ENCODE results near the gene CPM. TPM values are rescaled to one million over a fixed set of nuclear protein-coding genes. Genes with fewer than 3 reads are reported as not detected.

Gene CPM
- total and polyA plus RNA-seq, 7 experiments from 2014 or later, result 0.06 to 5.9 (median 1.8) TPM

DNA sequence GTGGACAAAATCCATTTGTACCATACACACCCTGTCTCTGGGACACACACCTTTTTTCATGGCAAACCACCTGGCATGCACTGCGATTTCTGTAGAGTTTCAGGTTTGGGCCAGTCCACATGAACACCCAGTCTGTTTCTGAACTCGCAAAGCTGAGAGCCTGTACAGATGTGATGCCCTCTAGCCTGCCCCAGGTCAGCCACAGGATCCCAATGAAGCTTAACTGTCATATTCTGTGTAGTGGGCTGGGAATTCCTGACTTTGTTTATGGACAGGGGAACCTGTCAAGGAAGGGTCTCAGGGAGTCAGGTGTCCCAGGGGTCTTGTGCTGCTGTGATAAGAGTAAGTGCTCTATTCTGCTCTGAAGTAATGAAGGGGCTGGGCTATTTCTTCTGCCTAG, 39.8 kb downstream of the CPM start:
- Histone ChIP-seq H3K4me3 (ENCODE audit: low read length) (no peak overlapping the region), H3K9me3 (ENCODE audit: control insufficient read depth in 2 of 3, low read length in 3 of 3) (no peaks in the 10 kb centered on the region), H3K4me1 (ENCODE audit: control insufficient read depth in 2 of 2, insufficient read depth in 2 of 2, low read length in 2 of 2) (no peaks in the 10 kb centered on the region), H3K36me3 (ENCODE audit: control insufficient read depth in 2 of 3, insufficient read depth in 3 of 3, low read length in 3 of 3) (no peaks in the 10 kb centered on the region), H3K27ac (ENCODE audit: low read depth, low read length) (no peak overlapping the region), H3K27me3 (ENCODE audit: control insufficient read depth in 2 of 2, insufficient read depth in 2 of 2, low read length in 2 of 2) (no peaks in the 10 kb centered on the region)
- no peak overlapping the region for H3K27ac Mint-ChIP-seq
- H3K36me3 Mint-ChIP-seq, result peaks cover 0 to 7% (median 0%) of the 10 kb centered on the region in 5 donors
- H3K27me3 Mint-ChIP-seq, result peaks cover 0 to 14% (median 0%) of the 10 kb centered on the region in 5 donors
- ChIA-PET CTCF (no interaction called here), POLR2A (no interaction called here)
- no peak for DNase-seq
- H3K9me3 Mint-ChIP-seq, result peaks cover 0 to 1% (median 0%) of the 10 kb centered on the region in 11 donors
- intact Hi-C loops (cut with micrococcal nuclease), result no loop called here
- H3K4me3 Mint-ChIP-seq, result no peak overlapping the region
- peaks cover 6 to 34% (median 15%) of the 10 kb centered on the region in 7 donors for H3K4me1 Mint-ChIP-seq
- no peak for ATAC-seq

DNA sequence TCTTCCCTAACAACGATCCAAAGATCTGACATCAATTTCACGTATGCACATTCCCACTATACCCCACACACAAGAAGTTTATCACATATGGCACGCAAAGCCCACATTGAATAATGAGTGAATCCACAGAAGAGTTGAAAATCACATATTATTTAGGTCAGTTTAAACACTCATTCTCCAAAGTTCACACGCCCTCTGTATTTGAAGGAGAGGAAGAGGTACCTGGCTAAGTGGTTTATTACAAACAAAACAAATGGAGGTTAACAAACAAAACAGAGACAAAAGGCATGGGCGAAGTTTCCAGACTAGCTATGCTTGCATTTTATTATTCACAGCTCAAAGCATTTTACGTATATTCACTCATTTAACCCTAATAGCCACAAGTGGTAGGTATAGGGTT, 41.8 kb downstream of the CPM start:
- Mint-ChIP-seq H3K36me3 (peaks cover 0 to 5% (median 0%) of the 10 kb centered on the region in 5 donors), H3K9me3 (peaks cover 0 to 1% (median 0%) of the 10 kb centered on the region in 11 donors), H3K4me1 (peaks cover 6 to 38% (median 15%) of the 10 kb centered on the region in 7 donors), H3K4me3 (no peak overlapping the region), H3K27ac (peak overlapping the region in 1 of 9 donors; percentile 17), H3K27me3 (peaks cover 0 to 7% (median 0%) of the 10 kb centered on the region in 5 donors)
- H3K9me3 ChIP-seq (ENCODE audit: control insufficient read depth in 2 of 3, low read length in 3 of 3), result no peaks in the 10 kb centered on the region
- ChIA-PET CTCF (no interaction called here), POLR2A (no interaction called here)
- no peaks in the 10 kb centered on the region for H3K36me3 ChIP-seq (ENCODE audit: control insufficient read depth in 2 of 3, insufficient read depth in 3 of 3, low read length in 3 of 3)
- H3K27me3 ChIP-seq (ENCODE audit: control insufficient read depth in 2 of 2, insufficient read depth in 2 of 2, low read length in 2 of 2), result no peaks in the 10 kb centered on the region
- no peak for ATAC-seq
- no peak overlapping the region for H3K4me3 ChIP-seq (ENCODE audit: low read length)
- DNase-seq, result no peak
- H3K27ac ChIP-seq (ENCODE audit: low read depth, low read length), result no peak overlapping the region
- intact Hi-C loops (cut with micrococcal nuclease), result no loop called here
- no peaks in the 10 kb centered on the region for H3K4me1 ChIP-seq (ENCODE audit: control insufficient read depth in 2 of 2, insufficient read depth in 2 of 2, low read length in 2 of 2)

DNA sequence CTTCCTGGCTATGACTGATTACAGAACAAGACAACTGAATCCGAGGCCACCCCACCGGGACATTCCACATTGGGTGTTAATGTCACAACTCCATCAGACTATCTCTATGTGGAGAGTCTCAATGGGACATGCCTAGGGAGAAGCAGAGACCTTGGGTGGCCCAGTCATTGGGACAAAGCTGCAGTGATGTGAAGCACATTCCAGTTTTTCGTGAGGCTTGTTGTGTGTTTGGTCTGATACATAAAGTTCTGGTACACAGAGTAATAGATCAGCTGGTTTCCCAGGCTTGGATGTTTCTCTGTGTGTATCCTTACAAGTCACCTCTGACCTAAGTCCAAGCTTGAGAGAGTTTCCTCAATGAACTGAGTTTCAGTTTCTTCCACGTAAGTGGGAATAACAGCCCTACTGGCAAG, 42.3 kb downstream of the CPM start:
- no peak for DNase-seq
- H3K36me3 ChIP-seq (ENCODE audit: control insufficient read depth in 2 of 3, insufficient read depth in 3 of 3, low read length in 3 of 3), result no peaks in the 10 kb centered on the region
- H3K27me3 Mint-ChIP-seq, result peaks cover 0 to 3% (median 0%) of the 10 kb centered on the region in 5 donors
- no peak overlapping the region for H3K4me3 ChIP-seq (ENCODE audit: low read length)
- H3K9me3 ChIP-seq (ENCODE audit: control insufficient read depth in 2 of 3, low read length in 3 of 3), result no peaks in the 10 kb centered on the region
- H3K27ac ChIP-seq (ENCODE audit: low read depth, low read length), result no peak overlapping the region
- H3K4me1 Mint-ChIP-seq, result peaks cover 6 to 38% (median 15%) of the 10 kb centered on the region in 7 donors
- peaks cover 0 to 3% (median 0%) of the 10 kb centered on the region in 5 donors for H3K36me3 Mint-ChIP-seq
- H3K9me3 Mint-ChIP-seq, result peaks cover 0 to 1% (median 0%) of the 10 kb centered on the region in 11 donors
- ATAC-seq, result no peak
- peak overlapping the region in 1 of 9 donors; percentile 17 for H3K27ac Mint-ChIP-seq
- intact Hi-C loops (cut with micrococcal nuclease), result no loop called here
- ChIA-PET POLR2A (no interaction called here), CTCF (no interaction called here)
- no peaks in the 10 kb centered on the region for H3K27me3 ChIP-seq (ENCODE audit: control insufficient read depth in 2 of 2, insufficient read depth in 2 of 2, low read length in 2 of 2)
- H3K4me3 Mint-ChIP-seq, result no peak overlapping the region
- H3K4me1 ChIP-seq (ENCODE audit: control insufficient read depth in 2 of 2, insufficient read depth in 2 of 2, low read length in 2 of 2), result no peaks in the 10 kb centered on the region

DNA sequence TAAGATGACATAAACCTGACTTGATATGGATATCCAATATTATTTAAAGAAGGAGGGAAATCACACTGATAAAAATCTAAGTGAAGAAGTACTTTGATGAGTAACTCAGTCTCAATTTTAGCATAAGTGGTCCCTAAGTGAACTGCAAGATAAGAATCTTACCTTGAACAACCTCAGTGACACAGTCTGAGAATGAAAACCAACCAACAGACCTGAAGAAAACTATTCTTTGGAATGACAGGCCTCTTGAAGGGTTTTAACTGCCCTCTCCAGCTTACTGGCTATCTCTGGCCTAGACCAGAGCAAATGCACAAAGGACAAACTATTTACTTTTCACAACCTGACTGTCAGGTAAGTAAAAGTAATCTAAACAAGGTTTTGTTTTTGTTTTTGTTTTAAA, 44.7 kb downstream of the CPM start:
- DNase-seq (no peak), ATAC-seq (no peak)
- peaks cover 0 to 1% (median 0%) of the 10 kb centered on the region in 11 donors for H3K9me3 Mint-ChIP-seq
- H3K27ac Mint-ChIP-seq, result no peak overlapping the region
- intact Hi-C loops (cut with micrococcal nuclease), result no loop called here
- H3K27me3 Mint-ChIP-seq, result no peaks in the 10 kb centered on the region
- Histone ChIP-seq H3K36me3 (ENCODE audit: control insufficient read depth in 2 of 3, insufficient read depth in 3 of 3, low read length in 3 of 3) (no peaks in the 10 kb centered on the region), H3K4me1 (ENCODE audit: control insufficient read depth in 2 of 2, insufficient read depth in 2 of 2, low read length in 2 of 2) (no peaks in the 10 kb centered on the region), H3K27ac (ENCODE audit: low read depth, low read length) (no peak overlapping the region), H3K4me3 (ENCODE audit: low read length) (no peak overlapping the region), H3K27me3 (ENCODE audit: control insufficient read depth in 2 of 2, insufficient read depth in 2 of 2, low read length in 2 of 2) (no peaks in the 10 kb centered on the region), H3K9me3 (ENCODE audit: control insufficient read depth in 2 of 3, low read length in 3 of 3) (no peaks in the 10 kb centered on the region)
- H3K4me1 Mint-ChIP-seq, result peaks cover 6 to 38% (median 15%) of the 10 kb centered on the region in 7 donors
- ChIA-PET CTCF (no interaction called here), POLR2A (no interaction called here)
- peaks cover 0 to 2% (median 0%) of the 10 kb centered on the region in 5 donors for H3K36me3 Mint-ChIP-seq
- H3K4me3 Mint-ChIP-seq, result no peak overlapping the region

DNA sequence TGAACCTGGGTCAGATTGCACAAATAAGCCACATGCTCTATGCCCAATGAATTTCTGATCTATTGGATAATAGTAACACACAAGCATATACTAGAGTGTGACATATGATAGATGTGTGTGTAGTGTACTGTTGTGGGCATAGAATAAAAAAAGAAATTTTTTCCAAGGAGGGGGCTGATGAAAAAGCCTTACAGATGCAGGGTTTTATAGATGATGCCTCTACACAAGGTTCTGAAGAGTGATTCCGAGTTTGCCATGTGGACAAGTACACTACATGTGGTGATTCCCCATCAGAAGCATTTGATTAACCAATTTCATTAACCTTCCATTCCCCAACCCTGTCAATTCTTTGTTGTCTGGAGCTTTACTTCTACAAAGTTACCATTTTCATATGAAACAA, 45.3 kb downstream of the CPM start:
- Mint-ChIP-seq H3K4me3 (no peak overlapping the region), H3K36me3 (peaks cover 0 to 4% (median 0%) of the 10 kb centered on the region in 5 donors), H3K27me3 (no peaks in the 10 kb centered on the region), H3K27ac (no peak overlapping the region), H3K9me3 (peaks cover 0 to 1% (median 0%) of the 10 kb centered on the region in 11 donors), H3K4me1 (peaks cover 6 to 42% (median 15%) of the 10 kb centered on the region in 7 donors)
- Histone ChIP-seq H3K4me3 (ENCODE audit: low read length) (no peak overlapping the region), H3K27me3 (ENCODE audit: control insufficient read depth in 2 of 2, insufficient read depth in 2 of 2, low read length in 2 of 2) (no peaks in the 10 kb centered on the region), H3K36me3 (ENCODE audit: control insufficient read depth in 2 of 3, insufficient read depth in 3 of 3, low read length in 3 of 3) (no peaks in the 10 kb centered on the region), H3K9me3 (ENCODE audit: control insufficient read depth in 2 of 3, low read length in 3 of 3) (no peaks in the 10 kb centered on the region), H3K27ac (ENCODE audit: low read depth, low read length) (no peak overlapping the region), H3K4me1 (ENCODE audit: control insufficient read depth in 2 of 2, insufficient read depth in 2 of 2, low read length in 2 of 2) (no peaks in the 10 kb centered on the region)
- POLR2A ChIA-PET, result no interaction called here
- DNase-seq (no peak), ATAC-seq (no peak)
- intact Hi-C loops (cut with micrococcal nuclease), result no loop called here
- CTCF ChIA-PET, result no interaction called here

DNA sequence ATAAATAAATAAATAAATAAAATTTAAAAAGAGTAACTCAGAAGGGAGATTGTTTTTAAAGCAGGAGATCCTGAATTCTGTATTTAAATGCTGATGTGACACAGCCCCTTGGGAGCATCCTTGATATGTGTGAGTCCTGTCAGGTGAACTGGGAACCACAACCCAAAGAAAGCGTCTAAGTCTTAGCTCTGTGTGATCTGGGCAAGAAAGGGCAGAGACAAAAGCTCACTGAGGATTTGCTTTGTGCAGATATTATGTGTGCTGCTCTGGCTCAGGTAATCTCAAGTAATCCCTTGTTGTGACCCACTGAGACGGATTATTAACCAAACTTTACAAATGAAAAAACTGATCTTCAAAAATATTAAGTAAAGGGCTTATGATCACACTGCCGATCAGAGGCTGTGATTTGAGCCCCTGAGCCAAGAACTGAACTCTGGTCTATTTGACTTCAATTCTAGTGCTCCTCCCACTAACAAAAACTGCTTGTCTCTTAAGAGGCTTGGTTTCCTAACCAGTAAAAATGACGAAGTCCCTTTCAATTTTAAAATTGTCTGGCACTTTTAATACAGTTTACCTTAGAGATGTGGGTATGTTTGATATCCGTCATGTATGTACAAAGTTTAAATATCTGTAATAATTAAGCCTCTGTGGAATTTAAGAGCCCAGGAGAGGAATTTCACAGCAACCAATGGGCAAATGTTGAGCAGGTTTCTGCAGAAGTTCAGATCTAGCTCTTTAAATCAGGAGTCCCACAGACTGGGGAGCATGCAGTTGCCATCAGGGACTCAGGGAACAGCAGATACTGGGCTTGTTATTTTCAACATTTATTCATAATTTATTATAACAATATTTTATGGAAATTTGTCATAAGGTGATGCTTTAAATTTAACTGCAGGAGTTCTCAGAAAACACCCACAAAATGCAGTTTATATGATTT, 46.1 kb downstream of the CPM start:
- Mint-ChIP-seq H3K27me3 (peaks cover 0 to 4% (median 0%) of the 10 kb centered on the region in 5 donors), H3K36me3 (peaks cover 0 to 7% (median 0%) of the 10 kb centered on the region in 5 donors), H3K27ac (no peak overlapping the region), H3K4me1 (peaks cover 3 to 37% (median 9%) of the 10 kb centered on the region in 7 donors), H3K4me3 (no peak overlapping the region), H3K9me3 (peaks cover 0 to 6% (median 0%) of the 10 kb centered on the region in 11 donors)
- Histone ChIP-seq H3K4me3 (ENCODE audit: low read length) (no peak overlapping the region), H3K36me3 (ENCODE audit: control insufficient read depth in 2 of 3, insufficient read depth in 3 of 3, low read length in 3 of 3) (no peaks in the 10 kb centered on the region), H3K4me1 (ENCODE audit: control insufficient read depth in 2 of 2, insufficient read depth in 2 of 2, low read length in 2 of 2) (no peaks in the 10 kb centered on the region), H3K27ac (ENCODE audit: low read depth, low read length) (no peak overlapping the region), H3K9me3 (ENCODE audit: control insufficient read depth in 2 of 3, low read length in 3 of 3) (no peaks in the 10 kb centered on the region), H3K27me3 (ENCODE audit: control insufficient read depth in 2 of 2, insufficient read depth in 2 of 2, low read length in 2 of 2) (no peaks in the 10 kb centered on the region)
- ChIA-PET CTCF (no interaction called here), POLR2A (no interaction called here)
- intact Hi-C loops (cut with micrococcal nuclease), result no loop called here
- DNase-seq (no peak), ATAC-seq (no peak)
